Karpas-422 (cell line): Measurements from ENCODE around the gene PRSS27. TPM values are rescaled to one million over a fixed set of nuclear protein-coding genes. Genes with fewer than 3 reads are reported as not detected.
"Not testable (repeated sequence)": the region's sequence is repeated elsewhere in the genome, so short reads cannot be mapped to it uniquely, and the experiment has no call there.

Source experiments
- DNase-seq: peaks from one replicate; pipeline ENCODE4 v3.0.0-alpha.2; 2015
- H2AFZ ChIP-seq: fragments of 200-600 bp; sonication (generic); 2 replicates; pipeline ENCODE4 v1.6.1; 2014; ENCODE audit warnings: antibody characterized with exemption, low read length, mixed read lengths
- H3K27ac ChIP-seq: fragments of 200-600 bp; sonication (generic); 2 replicates; pipeline ENCODE4 v1.5.1; 2014; ENCODE audit warnings: mild to moderate bottlenecking, low read length, moderate library complexity
- H3K27me3 ChIP-seq: fragments of 200-600 bp; sonication (generic); 2 replicates; pipeline ENCODE4 v1.6.1; 2014; ENCODE audit warnings: low read length, mixed read lengths
- H3K36me3 ChIP-seq: fragments of 200-600 bp; sonication (generic); 2 replicates; pipeline ENCODE4 v1.6.1; 2014; ENCODE audit warnings: low read length, mixed read lengths; ENCODE audit not compliant: insufficient read depth
- H3K4me1 ChIP-seq: fragments of 200-600 bp; sonication (generic); 2 replicates; pipeline ENCODE4 v1.6.1; 2014; ENCODE audit warnings: mild to moderate bottlenecking, low read length, mixed read lengths
- H3K4me2 ChIP-seq: fragments of 200-600 bp; sonication (generic); 2 replicates; pipeline ENCODE4 v1.6.1; 2014; ENCODE audit warnings: low read length, low read depth, mild to moderate bottlenecking; ENCODE audit not compliant: poor library complexity, severe bottlenecking
- H3K4me3 ChIP-seq: fragments of 200-600 bp; sonication (generic); 2 replicates; pipeline ENCODE4 v1.5.1; 2014; ENCODE audit warnings: mild to moderate bottlenecking, antibody characterized with exemption, low read length, mixed read lengths
- H3K79me2 ChIP-seq: fragments of 200-600 bp; sonication (generic); 2 replicates; pipeline ENCODE4 v1.6.1; 2014; ENCODE audit warnings: mild to moderate bottlenecking, low read length, mixed read lengths
- H3K9ac ChIP-seq: fragments of 200-600 bp; sonication (generic); 2 replicates; pipeline ENCODE4 v1.6.0; 2014; ENCODE audit warnings: low read length
- H3K9me2 ChIP-seq: fragments of 200-600 bp; sonication (generic), shearing (Covaris generic); replicated peaks from 2 replicates; pipeline ENCODE4 v1.6.0; 2014; ENCODE audit warnings: mild to moderate bottlenecking, low read length, moderate library complexity; ENCODE audit not compliant: insufficient read depth
- H3K9me3 ChIP-seq: fragments of 300-700, 200-600 bp; sonication (generic); 2 replicates; pipeline ENCODE4 v1.6.1; 2014; ENCODE audit warnings: low read length, mixed read lengths
- H4K20me1 ChIP-seq: fragments of 200-600 bp; sonication (generic); 2 replicates; pipeline ENCODE4 v1.6.1; 2014; ENCODE audit warnings: mild to moderate bottlenecking, antibody characterized with exemption, low read length, low read depth; ENCODE audit not compliant: insufficient read depth
- total RNA-seq: library from RNA; depleted of rRNA; stranded (reverse); fragments of >200 nt; shearing (Covaris generic); gene quantifications from 2 replicates; pipeline ENCODE4 v1.2.3, GENCODE V29; 2014; ENCODE audit warnings: low replicate concordance

The PRSS27 gene
- total RNA-seq, 1 experiment from 2014 or later: 1.4 TPM

DNA sequence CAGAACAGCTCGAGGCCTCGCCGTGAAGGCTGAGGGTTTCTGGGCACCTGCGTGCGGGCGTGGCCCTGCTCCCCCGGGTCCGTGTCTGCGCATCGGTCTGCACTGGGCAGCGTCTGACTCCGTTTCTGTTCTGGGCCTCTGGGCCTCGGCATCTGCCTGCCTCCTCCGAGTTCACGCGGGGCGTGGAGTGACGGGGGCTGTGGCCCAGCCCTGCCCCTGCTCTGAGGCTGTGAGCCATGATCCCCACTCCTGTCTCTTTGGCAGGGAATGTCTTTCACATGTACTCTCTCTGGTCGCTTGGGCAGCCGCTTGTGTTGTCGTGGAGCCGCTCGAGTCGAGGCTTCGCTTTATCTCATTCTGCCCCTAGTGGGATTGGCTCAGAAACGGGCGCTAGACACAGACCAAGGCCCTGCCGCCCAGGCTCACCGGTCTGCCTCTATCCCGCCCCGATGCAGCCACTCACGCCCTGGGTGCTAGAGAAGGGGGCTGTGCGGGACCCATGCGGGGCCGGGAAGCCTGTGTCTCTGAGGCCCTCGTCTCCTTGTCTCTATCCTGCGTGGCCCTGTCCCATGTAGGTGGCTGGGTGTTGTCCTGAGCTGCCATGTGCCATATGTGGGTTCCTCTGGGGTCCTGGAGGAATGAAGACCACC lies 23.3 kb downstream of the PRSS27 start:
- not testable (repeated sequence) for H2AFZ ChIP-seq, H3K27me3 ChIP-seq, H3K4me3 ChIP-seq, H3K36me3 ChIP-seq, H3K9ac ChIP-seq, H3K9me2 ChIP-seq, H3K9me3 ChIP-seq, H3K4me1 ChIP-seq, DNase-seq, H4K20me1 ChIP-seq, H3K27ac ChIP-seq, H3K79me2 ChIP-seq, H3K4me2 ChIP-seq

DNA sequence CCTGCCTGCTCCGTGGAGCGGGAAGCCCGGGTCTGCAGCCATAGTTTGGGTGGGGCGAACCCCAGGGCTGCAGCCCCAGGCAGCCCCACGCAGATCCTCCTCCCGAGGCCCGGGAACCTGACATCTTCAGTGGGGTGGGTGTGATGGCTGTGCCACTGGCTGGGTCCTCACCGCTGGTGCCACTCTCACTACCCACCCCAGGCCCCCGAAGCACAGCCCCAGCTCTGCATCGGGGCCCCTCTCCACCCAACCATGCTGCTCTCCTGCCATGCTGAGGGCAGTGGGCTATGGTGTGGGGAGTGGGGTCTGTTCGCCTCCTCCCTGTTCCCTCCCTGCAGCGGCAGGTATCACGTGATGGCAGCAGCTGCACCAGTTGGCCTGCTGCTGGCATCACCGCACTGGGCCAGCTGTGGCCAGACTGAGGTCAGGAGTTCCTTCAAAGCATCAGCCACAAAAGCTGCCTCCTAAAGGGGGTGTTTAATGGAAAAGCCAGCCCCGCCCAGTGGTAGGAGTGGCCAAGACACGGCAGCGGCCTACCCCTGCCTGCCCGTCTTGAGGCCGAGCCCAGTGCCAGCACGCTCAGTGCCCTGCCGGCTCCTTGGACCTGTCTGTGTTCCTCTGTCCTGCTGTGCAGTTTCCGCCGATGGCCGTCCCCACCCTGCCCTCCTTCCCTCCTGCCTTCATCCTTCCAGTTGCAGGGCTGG lies 26.9 kb downstream of the PRSS27 start:
- Histone ChIP-seq H4K20me1 (0 out of 2 replicates have a peak, but pooled peaks cover 3% of the 10 kb centered on the region), H3K27me3 (no peaks in the 10 kb centered on the region), H3K36me3 (no peaks in the 10 kb centered on the region), H3K27ac (no peak overlapping the region), H3K9ac (no peak overlapping the region), H3K4me3 (no peak overlapping the region), H3K4me1 (no peaks in the 10 kb centered on the region), H3K79me2 (peaks cover 12% of the 10 kb centered on the region; the same call in 1 of the 2 replicates), H3K9me2 (no peaks in the 10 kb centered on the region), H2AFZ (no peak overlapping the region), H3K4me2 (no peak overlapping the region), H3K9me3 (no peaks in the 10 kb centered on the region)
- peak; percentile 56 for DNase-seq

DNA sequence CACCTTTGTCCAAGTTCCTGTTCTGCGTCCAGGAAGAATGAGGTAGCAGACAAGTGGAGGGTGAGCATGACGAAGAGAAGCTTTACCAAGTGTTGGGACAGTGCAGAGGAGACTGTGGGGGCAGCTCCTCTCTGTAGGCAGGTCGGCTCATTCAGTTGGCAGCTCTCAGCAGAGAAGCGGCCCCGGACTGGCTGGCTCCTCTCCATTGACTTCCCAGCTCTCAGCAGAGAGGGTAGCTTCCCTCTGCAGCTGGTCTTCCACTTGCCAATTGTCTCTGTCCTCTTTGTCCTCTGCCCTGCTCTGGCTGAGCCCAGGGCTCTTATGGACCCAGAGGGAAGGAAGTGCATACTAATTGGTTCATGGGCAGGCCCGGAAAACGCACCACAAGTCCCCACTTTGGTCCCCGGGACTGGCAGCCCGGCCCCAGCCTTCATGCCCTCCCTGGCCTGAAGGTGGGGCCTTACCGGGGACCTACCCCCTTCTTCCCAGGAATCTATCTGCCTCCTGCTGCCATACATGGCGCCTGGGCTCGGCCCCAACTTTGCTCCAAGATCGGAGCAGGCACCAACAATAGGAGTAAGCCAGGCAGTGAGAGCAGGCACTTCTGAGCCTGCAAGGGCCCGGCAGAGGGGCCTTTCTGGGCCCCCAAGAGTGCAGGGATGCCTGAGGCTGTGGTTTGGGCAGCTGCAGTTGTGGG lies 27.6 kb downstream of the PRSS27 start:
- Histone ChIP-seq H3K9me3 (no peaks in the 10 kb centered on the region), H3K27ac (no peak overlapping the region), H3K27me3 (no peaks in the 10 kb centered on the region), H2AFZ (no peak overlapping the region), H4K20me1 (peaks cover 7% of the 10 kb centered on the region), H3K4me3 (no peak overlapping the region), H3K79me2 (peaks cover 18% of the 10 kb centered on the region), H3K9me2 (no peaks in the 10 kb centered on the region), H3K36me3 (no peaks in the 10 kb centered on the region), H3K4me2 (no peak overlapping the region), H3K4me1 (peaks cover 4% of the 10 kb centered on the region), H3K9ac (no peak overlapping the region)
- DNase-seq: no peak

DNA sequence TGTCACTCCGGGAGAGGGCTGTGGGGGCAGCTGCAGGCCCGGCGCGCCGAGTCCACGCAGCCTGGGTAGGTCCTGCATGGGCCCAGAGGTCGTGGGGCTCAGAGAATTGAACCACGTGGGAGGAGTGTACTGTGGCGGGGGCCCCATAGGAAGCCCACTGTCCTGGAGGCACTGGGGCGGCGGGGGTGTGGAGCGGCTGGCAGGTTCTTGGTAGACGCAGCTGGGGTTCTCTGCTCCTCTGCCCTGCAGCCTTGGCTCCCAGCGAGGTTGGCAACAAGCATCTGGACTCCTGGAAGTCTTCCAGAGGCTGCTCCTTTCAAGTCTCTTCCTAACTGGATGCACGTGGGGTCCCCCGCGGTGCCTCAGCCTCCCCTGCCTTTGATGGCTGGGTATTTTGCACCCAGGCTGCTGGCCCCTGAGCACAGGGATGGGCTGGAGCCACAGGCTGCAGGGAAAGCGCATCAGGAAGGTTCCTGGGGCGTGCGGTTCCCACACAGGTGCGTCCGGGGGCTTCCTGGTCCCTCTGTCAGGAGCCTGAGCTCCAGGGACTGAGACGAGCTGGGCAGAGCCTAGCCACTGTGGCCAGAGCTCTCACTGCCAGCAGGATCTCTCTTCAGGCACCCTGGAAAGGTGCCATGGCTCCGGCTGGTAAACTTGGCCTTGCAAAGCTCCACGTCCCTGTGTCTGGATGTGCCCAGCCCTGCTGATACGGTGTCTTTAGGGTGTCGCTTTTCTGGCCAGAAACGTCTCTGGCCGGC lies 28.4 kb downstream of the PRSS27 start:
- H3K4me3 ChIP-seq: no peak overlapping the region
- peaks cover 25% of the 10 kb centered on the region for H3K79me2 ChIP-seq

DNA sequence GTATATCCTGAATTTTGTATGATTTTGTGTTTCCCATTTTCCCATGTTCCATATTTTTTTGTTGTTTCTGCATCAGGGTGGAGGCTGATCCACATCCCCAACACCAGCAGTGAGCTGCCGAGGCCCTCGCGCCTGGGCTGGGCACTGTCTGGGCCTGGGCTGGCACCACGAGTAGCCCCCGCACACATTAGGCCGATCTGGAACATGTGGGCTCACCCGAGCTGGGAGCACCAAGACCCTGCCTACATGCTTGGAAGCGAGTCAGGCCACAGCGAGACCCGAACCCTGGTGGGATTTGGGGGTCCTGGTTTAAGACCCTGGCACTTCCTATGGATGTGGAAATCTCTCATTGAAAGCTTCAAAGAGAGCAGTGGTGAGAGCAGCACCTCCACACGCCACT lies 29.2 kb downstream of the PRSS27 start:
- H4K20me1 ChIP-seq: peaks cover 15% of the 10 kb centered on the region
- H3K79me2 ChIP-seq: peaks cover 26% of the 10 kb centered on the region
- H3K27me3 ChIP-seq: no peaks in the 10 kb centered on the region
- H2AFZ ChIP-seq: no peak overlapping the region
- H3K36me3 ChIP-seq: no peaks in the 10 kb centered on the region
- no peak overlapping the region for H3K27ac ChIP-seq
- no peaks in the 10 kb centered on the region for H3K9me2 ChIP-seq
- H3K9me3 ChIP-seq: no peaks in the 10 kb centered on the region
- DNase-seq: no peak
- peaks cover 12% of the 10 kb centered on the region for H3K4me1 ChIP-seq
- no peak overlapping the region for H3K9ac ChIP-seq
- H3K4me2 ChIP-seq: no peak overlapping the region
- H3K4me3 ChIP-seq: no peak overlapping the region

More for the DNA sequence above, 28.4 kb downstream of the PRSS27 start:
- Histone ChIP-seq H3K27ac (no peak overlapping the region), H3K9ac (no peak overlapping the region), H3K27me3 (no peaks in the 10 kb centered on the region), H3K9me3 (no peaks in the 10 kb centered on the region), H3K4me2 (no peak overlapping the region), H3K4me1 (peaks cover 11% of the 10 kb centered on the region), H3K9me2 (no peaks in the 10 kb centered on the region), H2AFZ (no peak overlapping the region), H3K36me3 (no peaks in the 10 kb centered on the region), H4K20me1 (peaks cover 14% of the 10 kb centered on the region)
- DNase-seq: no peak

DNA sequence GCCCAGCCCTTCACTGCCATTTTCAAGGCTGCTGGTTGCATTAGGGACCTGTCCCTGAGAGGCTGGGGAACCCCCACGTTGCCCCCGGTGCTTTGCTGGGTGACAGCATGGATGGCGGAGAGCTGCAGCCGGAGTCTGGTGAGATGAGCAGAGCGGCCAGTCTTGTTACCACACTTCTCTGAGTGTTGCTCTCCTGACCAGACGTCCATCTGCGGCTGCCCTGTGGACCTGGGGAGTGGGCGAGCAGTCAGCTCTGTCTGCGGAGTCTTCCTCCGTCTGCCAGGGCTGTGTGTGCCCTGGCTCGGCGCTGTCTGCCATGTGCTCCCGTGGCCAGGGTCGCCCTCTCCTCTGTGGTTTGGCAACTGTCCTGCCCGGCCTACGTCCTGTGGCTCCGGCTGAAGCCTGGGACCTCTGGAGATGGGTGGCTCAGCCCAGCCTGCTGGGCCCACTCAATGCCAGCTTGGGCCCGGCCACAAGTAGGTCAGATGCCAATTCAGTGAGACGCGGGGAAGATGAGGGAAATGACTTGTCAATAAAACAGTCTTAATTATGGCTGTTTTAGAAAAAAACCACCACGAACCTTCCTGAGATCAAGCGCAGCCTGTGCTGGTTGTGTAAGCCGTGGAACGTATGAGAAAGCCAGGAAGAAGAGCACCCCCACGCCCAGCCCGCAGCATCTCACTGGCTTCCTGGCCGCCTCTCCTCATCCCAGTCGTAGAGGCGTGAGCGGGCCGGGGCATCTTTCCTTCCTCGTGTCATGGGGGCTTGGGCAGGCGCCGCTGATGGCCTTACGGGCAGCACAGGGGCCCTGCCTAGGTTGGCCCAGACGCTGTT lies 29.8 kb downstream of the PRSS27 start:
- Histone ChIP-seq H4K20me1 (peaks cover 15% of the 10 kb centered on the region), H3K4me2 (no peak overlapping the region), H3K9me2 (no peaks in the 10 kb centered on the region), H3K4me1 (peaks cover 12% of the 10 kb centered on the region), H3K9ac (no peak overlapping the region), H3K79me2 (peaks cover 26% of the 10 kb centered on the region), H3K27me3 (no peaks in the 10 kb centered on the region), H3K36me3 (no peaks in the 10 kb centered on the region), H3K4me3 (no peak overlapping the region), H2AFZ (no peak overlapping the region), H3K27ac (no peak overlapping the region), H3K9me3 (no peaks in the 10 kb centered on the region)
- no peak for DNase-seq

DNA sequence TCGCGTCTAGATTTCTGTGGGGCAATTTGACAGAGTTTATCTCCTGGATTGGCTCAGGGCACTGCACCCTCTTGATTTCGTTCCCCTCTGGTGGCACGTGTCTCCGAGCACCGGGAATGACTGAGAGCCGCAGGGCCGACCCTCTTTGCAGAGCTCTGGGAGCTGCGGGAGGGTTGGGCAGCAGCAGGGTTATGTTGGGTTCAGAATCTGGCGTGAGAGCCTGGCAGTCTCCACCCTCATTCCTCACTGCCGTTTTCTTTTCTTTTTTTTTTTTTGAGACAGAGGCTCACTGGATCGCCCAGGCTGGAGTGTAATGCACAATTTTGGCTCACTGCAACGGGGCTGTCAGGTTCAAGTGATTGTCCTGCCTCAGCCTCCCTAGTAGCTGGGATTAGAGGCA lies 30.6 kb downstream of the PRSS27 start:
- not testable (repeated sequence) for H3K27ac ChIP-seq, H3K9me2 ChIP-seq, DNase-seq, H2AFZ ChIP-seq, H3K9ac ChIP-seq, H3K27me3 ChIP-seq, H3K4me2 ChIP-seq, H3K4me3 ChIP-seq, H3K9me3 ChIP-seq, H3K36me3 ChIP-seq
- H4K20me1 ChIP-seq: peaks cover 15% of the 10 kb centered on the region
- H3K79me2 ChIP-seq: peaks cover 27% of the 10 kb centered on the region
- H3K4me1 ChIP-seq: peaks cover 12% of the 10 kb centered on the region
